CD4-positive, CD25-positive, alpha-beta regulatory T cell (primary cell): ENCODE results near the gene VWA3A. TPM values are rescaled to one million over a fixed set of nuclear protein-coding genes. Genes with fewer than 3 reads are reported as not detected.

Experiments
- polyA plus RNA-seq, 4 donors: library from polyadenylated mRNA; unstranded; fragments of 300-500 nt; fragmentation: Illumina TruSeq; gene quantifications; one replicate each; pipeline ENCODE4 v1.2.3, GENCODE V29; 2021
- total RNA-seq: library from RNA; stranded (reverse); gene quantifications from one replicate; pipeline ENCODE4 v1.2.3, GENCODE V29; 2022

Gene VWA3A
- total and polyA plus RNA-seq, 5 donors from 2014 or later, result 0.37 TPM; not detected in 4

Other genes with a start within 250 kb of the VWA3A start
- gene NPIPB4, start 234.8 kb upstream of the VWA3A start, total RNA-seq, result 411 TPM
- gene NPIPB4, start 234.8 kb upstream of the VWA3A start, polyA plus RNA-seq, result 1 to 10 TPM; 3.2 to 5.2 (median 4.1) TPM
- gene UQCRC2, start 139.2 kb upstream of the VWA3A start, total RNA-seq, result 217 TPM
- gene UQCRC2, start 139.2 kb upstream of the VWA3A start, polyA plus RNA-seq, result 100 to 1,000 TPM; 164 to 218 (median 194) TPM
- not detected for gene PDZD9, start 91.4 kb upstream of the VWA3A start, total RNA-seq
- under 1 TPM in 2 of 4 donors, not detected in 2; 0.22 to 0.28 TPM for gene PDZD9, start 91.4 kb upstream of the VWA3A start, polyA plus RNA-seq
- 13.1 TPM for gene MOSMO, start 84.4 kb upstream of the VWA3A start, total RNA-seq
- 1 to 10 TPM; 3.9 to 5.2 (median 4.1) TPM for gene MOSMO, start 84.4 kb upstream of the VWA3A start, polyA plus RNA-seq
- 3.5 TPM for gene SDR42E2, start 70.0 kb downstream of the VWA3A start, total RNA-seq
- 1 to 10 TPM in 1 of 4 donors, under 1 TPM in 3; 0.60 to 1.3 (median 0.73) TPM for gene SDR42E2, start 70.0 kb downstream of the VWA3A start, polyA plus RNA-seq
- 20.1 TPM for gene EEF2K, start 113.7 kb downstream of the VWA3A start, total RNA-seq
- 1 to 10 TPM; 2.7 to 4.0 (median 3.2) TPM for gene EEF2K, start 113.7 kb downstream of the VWA3A start, polyA plus RNA-seq
- gene POLR3E, start 204.9 kb downstream of the VWA3A start, total RNA-seq, result 249 TPM
- gene POLR3E, start 204.9 kb downstream of the VWA3A start, polyA plus RNA-seq, result 10 to 100 TPM; 10.2 to 16.3 (median 14.6) TPM